GM19351 (cell line): ENCODE results near the gene RGS12.
A peak's percentile ranks its signal among the peaks of the same experiment; 100 is the strongest.

ENCODE experiments used
- ATAC-seq: cut with Tn5 transposase; IDR thresholded peaks from one replicate; pipeline ENCODE4 v1.9.1; 2021; ENCODE audit warnings: mild to moderate bottlenecking, moderate library complexity; ENCODE audit not compliant: unreplicated experiment

The RGS12 gene

GRCh38 chr4:3276986-3277385 lies 15.8 kb upstream of the RGS12 start:
- ATAC-seq, result no peak

- ATAC-seq, result no peak
Observed at GRCh38 chr4:3280466-3280865, 12.4 kb upstream of the RGS12 start.

- no peak for ATAC-seq
Observed at GRCh38 chr4:3283483-3283882, 9.3 kb upstream of the RGS12 start.

GRCh38 chr4:3283916-3284315 lies 8.9 kb upstream of the RGS12 start:
- ATAC-seq, result no peak

- no peak for ATAC-seq
Observed at GRCh38 chr4:3284734-3285557, 7.9 kb upstream of the RGS12 start.

- peak; percentile 94 for ATAC-seq
Observed at GRCh38 chr4:3285558-3286334, 7.1 kb upstream of the RGS12 start.

- no peak for ATAC-seq
Observed at GRCh38 chr4:3286335-3287175, 6.3 kb upstream of the RGS12 start.

- ATAC-seq, result no peak
Observed at GRCh38 chr4:3287271-3287971, 5.4 kb upstream of the RGS12 start.

- ATAC-seq, result no peak
Observed at GRCh38 chr4:3287972-3288570, 4.8 kb upstream of the RGS12 start.

- ATAC-seq, result no peak
Observed at GRCh38 chr4:3288571-3289094, 4.2 kb upstream of the RGS12 start.

- no peak for ATAC-seq
Observed at GRCh38 chr4:3290476-3290875, 2.3 kb upstream of the RGS12 start.

GRCh38 chr4:3290889-3291321 lies 1.9 kb upstream of the RGS12 start:
- ATAC-seq, result no peak

GRCh38 chr4:3291411-3291968 lies 1.3 kb upstream of the RGS12 start:
- ATAC-seq, result no peak

GRCh38 chr4:3291969-3292570 lies 751 bp upstream of the RGS12 start:
- ATAC-seq, result peak; percentile 20

- no peak for ATAC-seq
Observed at GRCh38 chr4:3293401-3294391, 875 bp downstream of the RGS12 start.

GRCh38 chr4:3294401-3295241 lies 1.8 kb downstream of the RGS12 start:
- ATAC-seq, result no peak
